SK-N-MC (cell line): Measurements from ENCODE around the gene SLAMF9.

Experiments used
- EZH2 ChIP-seq: fragments of 200-600 bp; sonication (generic); IDR thresholded peaks from one replicate; pipeline ENCODE4 v1.6.1; 2017; ENCODE audit warnings: antibody characterized with exemption
- POLR2AphosphoS5 ChIP-seq: IDR thresholded peaks from 2 replicates; pipeline ENCODE4 v1.6.1; 2012; ENCODE audit warnings: mild to moderate bottlenecking, low read depth, low read length, borderline replicate concordance

DNA sequence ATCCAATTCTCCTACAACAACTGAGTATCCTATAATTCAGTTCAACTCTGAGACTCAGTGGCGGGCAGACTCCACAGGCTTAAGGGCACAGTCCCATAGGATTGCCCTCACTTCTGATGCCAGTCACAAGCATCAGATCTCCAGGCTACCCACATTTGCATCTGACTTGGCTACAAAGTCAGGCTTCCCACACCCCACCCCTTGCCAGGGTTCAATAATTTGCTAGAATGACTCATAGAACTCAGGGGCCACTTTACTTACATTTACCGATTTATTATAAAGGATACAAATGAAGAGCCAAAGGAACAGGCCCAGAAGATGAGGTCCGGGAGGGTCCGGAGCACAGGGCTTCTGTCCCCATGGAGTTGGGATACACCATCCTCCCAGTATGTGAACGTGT, 36.0 kb upstream of the SLAMF9 start:
- TF ChIP-seq EZH2 (no peak), POLR2AphosphoS5 (no peak)
